HG03354 (cell line): ENCODE results near the gene DLG3.
"Not testable (repeated sequence)": the region's sequence is repeated elsewhere in the genome, so short reads cannot be mapped to it uniquely, and the experiment has no call there.

ENCODE experiments used
- ATAC-seq: cut with Tn5 transposase; IDR thresholded peaks from one replicate; pipeline ENCODE4 v1.9.1; 2021; ENCODE audit warnings: mild to moderate bottlenecking; ENCODE audit not compliant: unreplicated experiment, poor library complexity, severe bottlenecking

The DLG3 gene

GRCh38 chrX:70444326-70444945 lies at the start of gene DLG3:
Gene DLG3, plus strand, starts transcription at chrX:70444835. Its CDS starts 367 bp downstream, at chrX:70445202.
- no peak for ATAC-seq

- no peak for ATAC-seq
Measured at GRCh38 chrX:70398899-70399298, 45.7 kb upstream of the DLG3 start.

GRCh38 chrX:70400181-70400580 lies 44.5 kb upstream of the DLG3 start:
- ATAC-seq: not testable (repeated sequence)

- ATAC-seq: no peak
Measured at GRCh38 chrX:70402721-70403120, 41.9 kb upstream of the DLG3 start.

- no peak for ATAC-seq
Measured at GRCh38 chrX:70405003-70405402, 39.6 kb upstream of the DLG3 start.

- ATAC-seq: no peak
Measured at GRCh38 chrX:70410921-70411320, 33.7 kb upstream of the DLG3 start.

GRCh38 chrX:70411475-70411874 lies 33.2 kb upstream of the DLG3 start:
- ATAC-seq: no peak

- no peak for ATAC-seq
Measured at GRCh38 chrX:70421618-70422017, 23.0 kb upstream of the DLG3 start.

GRCh38 chrX:70422851-70423341 lies 21.7 kb upstream of the DLG3 start, which contains the start of gene GDPD2:
Gene GDPD2, plus strand, starts transcription at chrX:70423314. Its CDS starts 1,671 bp downstream, at chrX:70424985.
- ATAC-seq: no peak

- no peak for ATAC-seq
Measured at GRCh38 chrX:70423936-70424675, 20.5 kb upstream of the DLG3 start.

- no peak for ATAC-seq
Measured at GRCh38 chrX:70424801-70425200, 19.8 kb upstream of the DLG3 start.

- no peak for ATAC-seq
Measured at GRCh38 chrX:70426286-70427278, 18.1 kb upstream of the DLG3 start.

- ATAC-seq: no peak
Measured at GRCh38 chrX:70427365-70427764, 17.3 kb upstream of the DLG3 start.

GRCh38 chrX:70429759-70430158 lies 14.9 kb upstream of the DLG3 start:
- no peak for ATAC-seq

- no peak for ATAC-seq
Measured at GRCh38 chrX:70432936-70433847, 11.4 kb upstream of the DLG3 start.

- peak; percentile 73 for ATAC-seq
Measured at GRCh38 chrX:70433848-70434351, 10.7 kb upstream of the DLG3 start.

GRCh38 chrX:70434352-70434866 lies 10.2 kb upstream of the DLG3 start:
- peak; percentile 49 for ATAC-seq

- no peak for ATAC-seq
Measured at GRCh38 chrX:70434914-70435586, 9.6 kb upstream of the DLG3 start.
